ENCODE measurements around the gene MSN. TPM values are rescaled to one million over a fixed set of nuclear protein-coding genes. Genes with fewer than 3 reads are reported as not detected.

MSN gene
- total and polyA plus RNA-seq, 3 experiments from 2014 or later, result 403 to 760 (median 410) TPM

DNA sequence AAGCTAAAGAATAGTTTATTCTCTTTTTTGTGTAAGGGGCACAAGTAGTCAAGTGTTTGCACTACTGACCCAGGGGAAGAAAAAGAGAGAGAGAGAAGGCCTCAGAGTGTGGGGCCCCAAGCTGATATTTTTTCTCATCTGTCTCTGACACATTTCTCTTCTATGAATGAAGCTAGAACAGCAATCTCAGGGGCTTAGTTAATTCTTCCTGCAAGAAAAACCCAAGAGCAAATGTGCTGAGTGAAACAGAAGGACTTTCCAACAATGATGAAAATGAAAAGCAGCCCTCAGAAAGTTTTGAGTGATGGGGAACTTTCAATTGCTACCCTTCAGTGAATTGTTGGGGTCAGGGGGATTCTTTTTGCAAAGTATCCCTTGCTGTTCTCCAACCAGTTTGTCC, 9.2 kb upstream of the MSN start:
- Histone ChIP-seq H3K36me3 (ENCODE audit: insufficient read depth, low read length) (no peaks in the 10 kb centered on the region), H3K4me3 (ENCODE audit: low read length) (no peak overlapping the region), H3K4me1 (ENCODE audit: insufficient read depth, low read length) (peaks cover 23% of the 10 kb centered on the region), H3K27ac (ENCODE audit: low read depth, low read length) (no peak overlapping the region), H3K9me3 (ENCODE audit: low read length) (no peaks in the 10 kb centered on the region), H3K27me3 (ENCODE audit: insufficient read depth, low read length, poor library complexity, severe bottlenecking) (no peaks in the 10 kb centered on the region)
- Mint-ChIP-seq H3K4me1 (peaks cover 34 to 61% (median 50%) of the 10 kb centered on the region in 3 donors), H3K36me3 (peaks cover 0 to 4% (median 0%) of the 10 kb centered on the region in 3 donors), H3K9me3 (peaks cover 0 to 2% (median 0%) of the 10 kb centered on the region in 5 donors), H3K27me3 (no peaks in the 10 kb centered on the region), H3K27ac (peak overlapping the region in 5 of 8 donors; percentile 12 to 75 (median 34)), H3K4me3 (peak overlapping the region in 2 of 7 donors; percentile 29 to 37)
- ChIA-PET POLR2A (no interaction called here), CTCF (interaction anchor here (1.0 to 1.4 kb wide), 2 partner anchors 45 to 65 kb away, joined by 3 read pairs; no protein-coding TSS in a partner anchor)
- no peak for DNase-seq

DNA sequence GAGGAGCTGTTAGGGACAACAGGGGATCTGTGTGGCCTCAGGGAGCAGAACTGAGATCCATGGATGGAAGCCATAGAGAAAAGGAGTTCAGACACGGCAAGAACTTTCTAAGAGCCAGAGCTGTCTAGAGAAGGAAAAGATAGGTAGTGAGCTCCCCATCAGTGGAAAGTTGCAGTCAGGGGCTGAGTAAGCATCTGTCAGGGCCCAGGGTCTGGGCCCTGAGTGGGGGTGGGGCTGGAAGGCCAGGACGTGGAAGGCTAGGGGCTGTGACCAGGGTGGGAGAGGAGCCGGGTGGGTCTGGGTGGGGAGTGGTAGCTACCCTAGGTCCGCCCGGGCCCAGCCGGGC, 324 bp upstream of the MSN start:
- H3K36me3 ChIP-seq (ENCODE audit: insufficient read depth, low read length), result peaks cover 4% of the 10 kb centered on the region
- DNase-seq, result no peak
- no peaks in the 10 kb centered on the region for H3K27me3 Mint-ChIP-seq
- H3K27me3 ChIP-seq (ENCODE audit: insufficient read depth, low read length, poor library complexity, severe bottlenecking), result no peaks in the 10 kb centered on the region
- ChIA-PET CTCF (interaction anchor here (1.1 to 1.8 kb wide), 2 partner anchors 28 to 70 kb away, joined by 3 to 4 read pairs; no protein-coding TSS in a partner anchor), POLR2A (interaction anchor here (1.1 to 2.7 kb wide), 5 partner anchors 19 to 70 kb away, joined by 3 to 11 read pairs (median 3); no protein-coding TSS in a partner anchor)
- H3K9me3 ChIP-seq (ENCODE audit: low read length), result no peaks in the 10 kb centered on the region
- H3K4me1 Mint-ChIP-seq, result peaks cover 35 to 48% (median 44%) of the 10 kb centered on the region in 3 donors
- no peak overlapping the region for H3K4me3 ChIP-seq (ENCODE audit: low read length)
- H3K4me1 ChIP-seq (ENCODE audit: insufficient read depth, low read length), result peaks cover 18% of the 10 kb centered on the region
- peak overlapping the region; percentile 69 to 100 (median 78) for H3K4me3 Mint-ChIP-seq
- H3K36me3 Mint-ChIP-seq, result peaks cover 12 to 38% (median 13%) of the 10 kb centered on the region in 3 donors
- H3K27ac Mint-ChIP-seq, result peak overlapping the region; percentile 19 to 94 (median 82)
- no peaks in the 10 kb centered on the region for H3K9me3 Mint-ChIP-seq
- no peak overlapping the region for H3K27ac ChIP-seq (ENCODE audit: low read depth, low read length)

DNA sequence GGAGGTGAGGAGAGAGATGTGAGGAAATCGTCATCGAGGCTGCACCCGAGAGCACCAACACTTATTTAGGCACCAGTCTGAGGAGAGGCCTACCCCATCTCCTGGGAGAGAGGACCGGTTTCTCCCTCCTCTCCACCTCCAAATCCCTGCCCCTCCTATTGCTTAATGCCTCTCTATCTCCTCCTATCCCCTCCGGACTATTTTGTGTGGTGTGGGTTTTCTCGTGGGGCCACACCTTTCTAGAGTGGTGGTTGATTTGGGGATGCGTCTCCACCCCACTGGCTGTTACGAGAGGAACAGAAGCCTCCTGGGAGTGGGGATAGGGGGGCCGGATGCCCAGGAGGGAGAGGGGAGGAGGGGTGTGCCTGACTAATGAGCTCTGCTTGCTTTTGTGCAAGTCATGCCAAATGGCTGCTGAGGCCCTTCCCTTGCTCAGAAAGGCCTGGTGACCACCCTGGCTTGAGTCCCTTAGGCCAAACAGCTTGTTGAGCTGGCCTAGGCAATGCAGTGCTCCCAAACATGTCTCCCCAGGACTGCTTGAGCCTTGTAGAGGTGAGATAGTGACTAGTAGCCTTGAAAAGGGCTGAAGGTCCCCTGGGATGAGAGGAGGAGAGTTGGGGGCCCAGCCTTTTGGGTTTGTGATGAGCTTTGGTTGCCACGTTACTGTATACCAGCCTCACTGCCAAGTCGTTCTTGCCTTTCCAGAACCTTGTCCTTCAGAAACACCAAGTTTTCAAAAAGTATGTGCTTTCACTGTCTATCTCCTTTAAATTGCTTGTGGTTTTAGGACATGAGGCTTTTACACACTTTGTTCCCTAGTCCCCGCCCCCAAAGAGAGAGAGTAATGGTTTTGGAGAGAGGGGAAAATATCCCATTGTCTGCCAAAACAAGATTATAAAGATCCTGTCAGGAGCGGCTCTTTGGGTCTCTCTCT, 1.2 kb downstream of the MSN start:
- peaks cover 28% of the 10 kb centered on the region for H3K4me1 ChIP-seq (ENCODE audit: insufficient read depth, low read length)
- no peaks in the 10 kb centered on the region for H3K27me3 Mint-ChIP-seq
- peak overlapping the region; percentile 81 for H3K27ac ChIP-seq (ENCODE audit: low read depth, low read length)
- peaks cover 13 to 49% (median 19%) of the 10 kb centered on the region in 3 donors for H3K36me3 Mint-ChIP-seq
- H3K4me3 Mint-ChIP-seq, result peak overlapping the region; percentile 92 to 100 (median 96)
- POLR2A ChIA-PET, result interaction anchor here (0.5 to 2.7 kb wide), 8 partner anchors 15 to 72 kb away, joined by 3 to 11 read pairs (median 7); no protein-coding TSS in a partner anchor
- peaks cover 39 to 52% (median 46%) of the 10 kb centered on the region in 3 donors for H3K4me1 Mint-ChIP-seq
- no peaks in the 10 kb centered on the region for H3K9me3 ChIP-seq (ENCODE audit: low read length)
- peak; percentile 39 to 75 (median 53) for DNase-seq
- H3K9me3 Mint-ChIP-seq, result no peaks in the 10 kb centered on the region
- peaks cover 12% of the 10 kb centered on the region for H3K36me3 ChIP-seq (ENCODE audit: insufficient read depth, low read length)
- CTCF ChIA-PET, result interaction anchor here (1.0 to 2.0 kb wide), 3 partner anchors 30 to 71 kb away, joined by 4 to 5 read pairs (median 4); no protein-coding TSS in a partner anchor
- peak overlapping the region; percentile 81 to 97 (median 94) for H3K27ac Mint-ChIP-seq
- peak overlapping the region; percentile 93 for H3K4me3 ChIP-seq (ENCODE audit: low read length)
- H3K27me3 ChIP-seq (ENCODE audit: insufficient read depth, low read length, poor library complexity, severe bottlenecking), result no peaks in the 10 kb centered on the region

DNA sequence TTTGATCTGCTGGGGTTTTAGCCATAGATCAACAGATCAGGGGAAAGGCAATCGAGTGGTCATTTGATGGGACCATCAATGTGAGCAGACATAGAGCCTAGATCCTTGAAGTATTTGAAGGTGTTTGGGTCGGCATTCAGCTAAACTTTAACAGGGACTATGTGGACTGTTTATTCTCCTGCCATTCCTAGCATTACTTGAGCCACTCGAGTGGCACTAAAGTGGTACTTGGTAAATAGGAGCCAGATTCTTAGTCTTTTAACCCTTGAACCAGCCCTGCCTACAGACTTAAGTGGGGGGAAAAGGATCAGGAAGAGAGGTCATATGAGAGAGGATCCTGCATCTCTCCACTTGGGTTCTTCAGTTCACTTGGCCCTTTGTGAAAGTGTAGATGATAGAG, 3.8 kb downstream of the MSN start:
- Mint-ChIP-seq H3K27me3 (no peaks in the 10 kb centered on the region), H3K4me3 (peak overlapping the region; percentile 84 to 100 (median 92)), H3K36me3 (peaks cover 13 to 69% (median 22%) of the 10 kb centered on the region in 3 donors), H3K4me1 (peaks cover 60 to 72% (median 67%) of the 10 kb centered on the region in 3 donors), H3K9me3 (no peaks in the 10 kb centered on the region), H3K27ac (peak overlapping the region; percentile 75 to 94 (median 86))
- Histone ChIP-seq H3K27me3 (ENCODE audit: insufficient read depth, low read length, poor library complexity, severe bottlenecking) (no peaks in the 10 kb centered on the region), H3K9me3 (ENCODE audit: low read length) (no peaks in the 10 kb centered on the region), H3K4me3 (ENCODE audit: low read length) (peak overlapping the region; percentile 19), H3K36me3 (ENCODE audit: insufficient read depth, low read length) (peaks cover 12% of the 10 kb centered on the region), H3K4me1 (ENCODE audit: insufficient read depth, low read length) (peaks cover 51% of the 10 kb centered on the region), H3K27ac (ENCODE audit: low read depth, low read length) (no peak overlapping the region)
- no peak for DNase-seq
- CTCF ChIA-PET, result interaction anchor here (1.3 kb wide), 1 partner anchor 20 kb away, joined by 3 read pairs; no protein-coding TSS in a partner anchor
- POLR2A ChIA-PET, result interaction anchor here (0.9 kb wide), 1 partner anchor 19 kb away, joined by 3 read pairs; no protein-coding TSS in a partner anchor

DNA sequence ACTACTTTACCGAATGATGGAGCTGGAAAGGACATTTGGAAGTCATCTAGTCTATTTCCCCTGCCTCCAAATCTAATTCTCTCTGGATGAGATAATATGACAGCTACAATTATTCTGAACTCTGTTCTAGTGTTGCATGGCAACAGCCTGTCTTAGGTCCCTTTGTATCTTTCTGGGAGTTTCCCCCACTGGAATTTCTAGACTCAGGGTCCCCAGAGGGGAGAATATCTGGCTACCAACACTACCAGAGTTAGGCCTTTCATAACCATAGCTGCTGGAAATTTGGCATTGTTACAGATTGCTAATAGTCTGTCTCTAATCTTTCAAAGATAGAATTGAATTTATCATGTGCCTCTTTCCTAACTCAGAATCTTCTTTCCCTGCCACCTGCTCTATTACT, 4.5 kb downstream of the MSN start:
- Histone ChIP-seq H3K4me1 (ENCODE audit: insufficient read depth, low read length) (peaks cover 54% of the 10 kb centered on the region), H3K4me3 (ENCODE audit: low read length) (peak overlapping the region; percentile 19), H3K9me3 (ENCODE audit: low read length) (no peaks in the 10 kb centered on the region), H3K27ac (ENCODE audit: low read depth, low read length) (no peak overlapping the region), H3K27me3 (ENCODE audit: insufficient read depth, low read length, poor library complexity, severe bottlenecking) (no peaks in the 10 kb centered on the region), H3K36me3 (ENCODE audit: insufficient read depth, low read length) (peaks cover 12% of the 10 kb centered on the region)
- Mint-ChIP-seq H3K4me3 (peak overlapping the region; percentile 84 to 100 (median 92)), H3K27me3 (no peaks in the 10 kb centered on the region), H3K27ac (peak overlapping the region; percentile 75 to 94 (median 86)), H3K36me3 (peaks cover 13 to 73% (median 22%) of the 10 kb centered on the region in 3 donors), H3K4me1 (peaks cover 61 to 73% (median 66%) of the 10 kb centered on the region in 3 donors), H3K9me3 (no peaks in the 10 kb centered on the region)
- CTCF ChIA-PET, result interaction anchor here (1.3 to 1.4 kb wide), 3 partner anchors 16 to 26 kb away, joined by 3 to 4 read pairs (median 3); no protein-coding TSS in a partner anchor
- no peak for DNase-seq
- POLR2A ChIA-PET, result interaction anchor here (0.9 kb wide), 1 partner anchor 18 kb away, joined by 3 read pairs; no protein-coding TSS in a partner anchor

DNA sequence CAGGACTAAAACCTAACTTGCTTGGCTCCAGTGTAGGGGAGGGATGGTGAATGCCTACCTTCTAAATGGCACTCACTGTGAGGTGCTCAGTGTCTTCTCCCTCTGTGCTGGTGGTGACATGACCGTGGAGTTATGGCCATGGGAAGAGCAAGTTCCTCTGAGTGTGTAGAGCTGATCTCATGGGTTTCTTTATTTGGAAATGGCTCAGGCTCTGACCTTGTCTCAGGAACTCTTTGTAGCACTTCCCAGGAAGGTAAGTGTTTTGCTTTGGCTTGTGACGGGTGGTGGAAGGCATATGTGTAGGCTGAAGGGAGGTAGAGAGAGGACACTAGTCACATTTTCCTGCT, 6.4 kb downstream of the MSN start:
- no peaks in the 10 kb centered on the region for H3K27me3 ChIP-seq (ENCODE audit: insufficient read depth, low read length, poor library complexity, severe bottlenecking)
- no peaks in the 10 kb centered on the region for H3K9me3 ChIP-seq (ENCODE audit: low read length)
- Mint-ChIP-seq H3K9me3 (no peaks in the 10 kb centered on the region), H3K4me1 (peaks cover 75 to 87% (median 76%) of the 10 kb centered on the region in 3 donors), H3K36me3 (peaks cover 13 to 78% (median 24%) of the 10 kb centered on the region in 3 donors), H3K4me3 (peak overlapping the region; percentile 84 to 100 (median 92)), H3K27ac (peak overlapping the region; percentile 71 to 95 (median 86)), H3K27me3 (no peaks in the 10 kb centered on the region)
- peaks cover 69% of the 10 kb centered on the region for H3K4me1 ChIP-seq (ENCODE audit: insufficient read depth, low read length)
- DNase-seq, result no peak
- ChIA-PET CTCF (interaction anchor here (0.7 to 1.2 kb wide), 4 partner anchors 23 to 312 kb away, joined by 3 read pairs; no protein-coding TSS in a partner anchor), POLR2A (interaction anchor here (0.7 to 1.3 kb wide), 4 partner anchors 23 to 78 kb away, joined by 3 to 4 read pairs (median 4); no protein-coding TSS in a partner anchor)
- H3K27ac ChIP-seq (ENCODE audit: low read depth, low read length), result peak overlapping the region; percentile 36
- peaks cover 12% of the 10 kb centered on the region for H3K36me3 ChIP-seq (ENCODE audit: insufficient read depth, low read length)
- H3K4me3 ChIP-seq (ENCODE audit: low read length), result peak overlapping the region; percentile 19

DNA sequence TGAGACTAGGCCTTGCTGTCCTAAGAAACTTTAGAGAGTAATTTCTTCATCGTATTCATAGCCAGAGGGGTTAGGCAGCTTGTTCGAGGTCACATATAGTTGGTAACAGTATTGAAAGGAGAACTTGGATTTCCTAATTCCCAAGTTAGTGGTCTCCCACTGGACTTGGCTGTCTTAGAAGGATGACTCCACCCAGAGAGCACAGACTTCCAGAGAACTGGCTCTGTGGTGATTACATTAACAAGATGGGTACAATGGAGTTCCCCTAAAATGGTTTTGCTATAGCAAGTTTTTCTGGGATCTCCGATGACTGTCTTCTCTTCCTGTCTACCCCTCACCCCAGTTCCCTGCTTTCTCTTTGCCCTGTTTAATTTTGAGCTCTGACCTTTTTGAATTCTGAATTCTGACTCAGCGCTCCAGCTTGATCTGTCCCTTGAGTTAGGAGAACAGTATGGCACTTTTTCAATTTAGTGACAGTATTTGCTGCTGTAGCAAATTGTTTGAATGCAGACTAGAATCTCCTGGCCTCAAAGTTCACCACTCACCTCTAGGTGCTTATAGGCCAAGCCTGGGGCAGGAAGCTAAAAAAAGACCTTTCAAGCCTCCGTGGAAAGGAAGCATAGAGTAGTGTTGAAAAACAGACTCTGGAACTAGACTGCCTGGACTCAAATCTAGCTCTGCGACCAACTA, 6.9 kb downstream of the MSN start:
- CTCF ChIA-PET, result interaction anchor here (1.1 to 1.9 kb wide), 5 partner anchors 13 to 312 kb away, joined by 3 to 7 read pairs (median 3); no protein-coding TSS in a partner anchor
- H3K27ac Mint-ChIP-seq, result peak overlapping the region; percentile 80 to 95 (median 90)
- H3K36me3 Mint-ChIP-seq, result peaks cover 11 to 78% (median 22%) of the 10 kb centered on the region in 3 donors
- no peaks in the 10 kb centered on the region for H3K27me3 Mint-ChIP-seq
- DNase-seq, result peak in 3 of 5 donors; percentile 22 to 46 (median 37)
- H3K4me3 Mint-ChIP-seq, result peak overlapping the region; percentile 84 to 100 (median 92)
- no peaks in the 10 kb centered on the region for H3K9me3 ChIP-seq (ENCODE audit: low read length)
- POLR2A ChIA-PET, result interaction anchor here (0.9 to 1.3 kb wide), 3 partner anchors 24 to 79 kb away, joined by 3 to 4 read pairs (median 4); no protein-coding TSS in a partner anchor
- H3K4me1 ChIP-seq (ENCODE audit: insufficient read depth, low read length), result peaks cover 74% of the 10 kb centered on the region
- no peaks in the 10 kb centered on the region for H3K27me3 ChIP-seq (ENCODE audit: insufficient read depth, low read length, poor library complexity, severe bottlenecking)
- H3K4me3 ChIP-seq (ENCODE audit: low read length), result peak overlapping the region; percentile 19
- peaks cover 12% of the 10 kb centered on the region for H3K36me3 ChIP-seq (ENCODE audit: insufficient read depth, low read length)
- peaks cover 79 to 89% (median 80%) of the 10 kb centered on the region in 3 donors for H3K4me1 Mint-ChIP-seq
- no peaks in the 10 kb centered on the region for H3K9me3 Mint-ChIP-seq
- peak overlapping the region; percentile 36 for H3K27ac ChIP-seq (ENCODE audit: low read depth, low read length)
